Heart left ventricle (tissue), 16 donors: ENCODE results near the gene OLA1. TPM values are rescaled to one million over a fixed set of nuclear protein-coding genes. Genes with fewer than 3 reads are reported as not detected.

Experiments used
- ATAC-seq, 4 donors: fragments of 200-7000 bp; cut with Tn5 transposase; one replicate each; pipeline ENCODE4 v1.9.1; 2020 to 2022; ENCODE audit warnings: moderate library complexity in 4 of 4, mild to moderate bottlenecking in 3 of 4, moderate number of reproducible peaks in 1 of 4
- DNase-seq, 5 donors: peaks; one replicate each; pipeline ENCODE4 v3.0.0-alpha.2; 2020
- H3K27ac ChIP-seq, 12 donors: fragments of 200-600 bp; sonication (generic) in 4 of 12; one replicate each; pipeline versions ENCODE4 v1.5.0 to v1.8.0; 2016 to 2022; ENCODE audit warnings: mild to moderate bottlenecking in 2 of 12
- H3K27me3 ChIP-seq, 9 donors: fragments of 200-600 bp; sonication (generic) in 2 of 9; one replicate each; pipeline versions ENCODE4 v1.5.1 to v1.8.0; 2016 to 2022; ENCODE audit warnings: mild to moderate bottlenecking in 3 of 9
- H3K36me3 ChIP-seq, 9 donors: fragments of 200-600 bp; sonication (generic) in 2 of 9; one replicate each; pipeline versions ENCODE4 v1.5.0 to v1.8.0; 2018 to 2022; ENCODE audit warnings: mild to moderate bottlenecking in 2 of 9
- H3K4me1 ChIP-seq, 12 donors: fragments of 200-600 bp; sonication (generic) in 4 of 12; one replicate each; pipeline versions ENCODE4 v1.5.0 to v1.8.0; 2016 to 2022; ENCODE audit warnings: mild to moderate bottlenecking in 3 of 12
- H3K4me3 ChIP-seq, 12 donors: fragments of 200-600 bp; sonication (generic) in 4 of 12; one replicate each; pipeline versions ENCODE4 v1.5.0 to v1.8.0; 2017 to 2022; ENCODE audit warnings: mild to moderate bottlenecking in 9 of 12, moderate library complexity in 4 of 12
- H3K9me3 ChIP-seq, 12 donors: fragments of 200-600 bp; sonication (generic) in 4 of 12; one replicate each; pipeline versions ENCODE4 v1.5.0 to v1.8.0; 2016 to 2022; ENCODE audit warnings: mild to moderate bottlenecking in 1 of 12
- POLR2A ChIP-seq, 2 donors: fragments of 450-650 bp; IDR thresholded peaks; one replicate each; pipeline ENCODE4 v1.6.1; 2017; ENCODE audit warnings: antibody characterized with exemption in 2 of 2, mild to moderate bottlenecking in 2 of 2, moderate library complexity in 2 of 2
- WGBS, 4 donors: extraction: QIAGEN DNeasy Blood & Tissue Kit in 2 of 4; methylation state at CpG; one replicate each; pipeline versions ENCODE4 v1.1.5 to v1.1.7; 2013 to 2018; 5-methylcytosine and 5-hydroxymethylcytosine counted together
- intact Hi-C, 10 donors: fragments of 100-400 bp; cut with DNase I; formaldehyde crosslinking; loops; one replicate each; pipeline versions ENCODE4 v1.11.1 to v1.14.2; 2022
- polyA plus RNA-seq, 2 donors: library from polyadenylated mRNA; stranded (reverse); fragments of 200-250 nt; gene quantifications; one replicate each; pipeline ENCODE4 v1.2.3, GENCODE V29; 2013
- total RNA-seq, 9 donors: library from RNA; depleted of rRNA in 2 of 9; stranded (reverse); fragments of >200 nt in 2 of 9; fragmentation: NEBNext Ultra II Directional in 3 of 9; extraction: Animal tissue kit (Norgen Biotek cat#: 25700) in 3 of 9; gene quantifications; one replicate each; pipeline versions ENCODE4 v1.1.0 to v1.2.4, GENCODE V29; 2016 to 2023
- TF ChIP-seq, protein P1 (sequence below), 12 donors: fragments of 200-600 bp; sonication (generic) in 4 of 12; IDR thresholded peaks; one replicate each; pipeline versions ENCODE4 v1.5.0 to v1.8.0; 2018 to 2022; ENCODE audit warnings: antibody characterized with exemption in 12 of 12, mild to moderate bottlenecking in 5 of 12
- donor health status: ischemic (EF 13 %, LVEDD 7.1; RV severe dilation, severe dysfunction).
- donor health status: healthy with polysubstance abuse.
- donor health status: DM: no; HTN: yes; CAD: no.
- donor health status: DM: no; HTN: no; CAD: no.
- donor health status: ischemic (EF 25% LVEDD 6.9; RV normal size, moderate dysfunction).
- donor health status: ischemic (EF 25% LVEDD 5.7; RV mildly dilated, moderate dysfunction).
- donor health status: healthy.
- donor health status: DM: yes; HTN: yes; CAD: no.
- donor health status: ischemic (EF 35%, LVEDD 5.7; RV mildly dilated, moderate dysfunction).
- donor health status: nonischemic (EF 11% LVEDD 7.7; RV severe dilation, severe dysfunction).
- donor health status: DM: yes; HTN: yes; CAD: no.
- donor health status: PGD.
- donor health status: ischemic (EF 29% LVEDD 5.4; RV normal size, mild dysfunction).
- donor health status: nonischemic (EF 23%, LVEDD 6.1; RV moderate dilation, normal function).

Gene OLA1
- total and polyA plus RNA-seq, 11 donors, result 41.5 to 91.7 (median 72.5) TPM

DNA sequence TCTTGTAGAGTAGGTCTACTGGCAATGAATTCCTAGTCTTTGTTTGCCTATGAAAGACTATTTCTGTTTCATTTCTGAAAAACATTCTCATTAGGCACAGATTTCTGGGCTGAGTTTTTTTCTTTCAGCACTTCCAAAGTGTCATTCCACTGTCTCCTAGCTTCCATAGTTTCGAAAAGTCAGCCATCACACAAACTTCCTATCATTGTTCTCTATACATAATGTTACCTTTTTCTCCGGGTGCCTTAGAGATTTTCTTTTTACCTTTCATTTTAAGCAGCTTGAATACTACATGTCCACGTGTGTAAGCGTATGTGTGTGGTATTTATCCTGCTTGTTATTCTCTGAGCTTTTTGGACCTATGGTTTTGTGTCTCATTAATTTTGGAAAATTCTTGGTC lies 55.7 kb downstream of the OLA1 start:
- no peak for TF ChIP-seq POLR2A (IDR thresholded peaks at IDR 0.05)
- TF ChIP-seq, protein P1, sequence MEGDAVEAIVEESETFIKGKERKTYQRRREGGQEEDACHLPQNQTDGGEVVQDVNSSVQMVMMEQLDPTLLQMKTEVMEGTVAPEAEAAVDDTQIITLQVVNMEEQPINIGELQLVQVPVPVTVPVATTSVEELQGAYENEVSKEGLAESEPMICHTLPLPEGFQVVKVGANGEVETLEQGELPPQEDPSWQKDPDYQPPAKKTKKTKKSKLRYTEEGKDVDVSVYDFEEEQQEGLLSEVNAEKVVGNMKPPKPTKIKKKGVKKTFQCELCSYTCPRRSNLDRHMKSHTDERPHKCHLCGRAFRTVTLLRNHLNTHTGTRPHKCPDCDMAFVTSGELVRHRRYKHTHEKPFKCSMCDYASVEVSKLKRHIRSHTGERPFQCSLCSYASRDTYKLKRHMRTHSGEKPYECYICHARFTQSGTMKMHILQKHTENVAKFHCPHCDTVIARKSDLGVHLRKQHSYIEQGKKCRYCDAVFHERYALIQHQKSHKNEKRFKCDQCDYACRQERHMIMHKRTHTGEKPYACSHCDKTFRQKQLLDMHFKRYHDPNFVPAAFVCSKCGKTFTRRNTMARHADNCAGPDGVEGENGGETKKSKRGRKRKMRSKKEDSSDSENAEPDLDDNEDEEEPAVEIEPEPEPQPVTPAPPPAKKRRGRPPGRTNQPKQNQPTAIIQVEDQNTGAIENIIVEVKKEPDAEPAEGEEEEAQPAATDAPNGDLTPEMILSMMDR (IDR thresholded peaks at IDR 0.05), result no peak
- H3K4me3 ChIP-seq, result no peak overlapping the region
- no peak overlapping the region for H3K27ac ChIP-seq
- no peaks in the 10 kb centered on the region for H3K4me1 ChIP-seq
- no peaks in the 10 kb centered on the region for H3K36me3 ChIP-seq
- intact Hi-C loops, result no loop called here
- H3K9me3 ChIP-seq, result peaks cover 0 to 9% (median 0%) of the 10 kb centered on the region in 12 donors
- WGBS, 4 donors, result 80 to 93% (median 92%) methylated on average over 4 of the region's 4 CpGs
- no peak for DNase-seq
- H3K27me3 ChIP-seq, result no peaks in the 10 kb centered on the region
- ATAC-seq, result no peak

DNA sequence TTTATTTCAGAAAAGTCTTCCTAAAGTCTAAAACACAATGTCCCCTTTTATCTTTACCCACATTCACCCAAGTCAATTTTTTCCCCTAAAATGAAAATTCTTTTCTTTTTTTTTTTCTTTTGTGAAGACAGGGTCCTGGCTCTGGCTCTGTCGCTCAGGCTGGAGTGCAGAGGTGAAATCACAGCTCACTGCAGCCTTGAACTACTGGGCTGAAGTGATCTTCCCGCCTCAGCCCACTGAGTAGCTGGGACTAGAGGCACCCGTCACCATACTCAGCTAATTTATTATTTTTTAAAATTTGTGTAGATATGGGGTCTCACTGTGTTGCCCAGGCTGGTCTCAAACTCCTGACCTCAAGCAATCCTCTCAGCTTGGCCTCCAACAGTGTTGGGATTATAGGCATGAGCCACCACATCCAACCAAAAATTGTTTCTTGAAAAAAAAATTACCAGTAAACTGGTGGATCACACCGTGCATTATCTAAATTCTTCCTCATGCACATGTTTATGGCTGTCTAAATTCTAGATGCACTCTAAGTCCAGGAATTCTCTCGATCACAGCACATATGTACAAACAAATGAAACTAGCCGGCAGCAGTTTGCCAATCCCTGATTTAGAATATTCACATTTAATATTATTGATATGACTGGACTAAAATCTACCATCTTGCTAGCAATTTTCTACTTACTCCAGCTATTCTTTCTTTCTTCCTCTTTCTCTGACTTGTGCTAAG lies 56.8 kb downstream of the OLA1 start:
- no peak for DNase-seq
- Histone ChIP-seq H3K9me3 (peaks cover 0 to 9% (median 0%) of the 10 kb centered on the region in 12 donors), H3K27me3 (no peaks in the 10 kb centered on the region), H3K36me3 (no peaks in the 10 kb centered on the region), H3K4me3 (no peak overlapping the region), H3K4me1 (no peaks in the 10 kb centered on the region), H3K27ac (no peak overlapping the region)
- intact Hi-C loops, result no loop called here
- no peak for TF ChIP-seq POLR2A (IDR thresholded peaks at IDR 0.05)
- TF ChIP-seq, protein P1 (IDR thresholded peaks at IDR 0.05), result no peak
- 94 to 97% (median 96%) methylated on average over 6 of the region's 6 CpGs for WGBS, 4 donors
- ATAC-seq, result no peak

DNA sequence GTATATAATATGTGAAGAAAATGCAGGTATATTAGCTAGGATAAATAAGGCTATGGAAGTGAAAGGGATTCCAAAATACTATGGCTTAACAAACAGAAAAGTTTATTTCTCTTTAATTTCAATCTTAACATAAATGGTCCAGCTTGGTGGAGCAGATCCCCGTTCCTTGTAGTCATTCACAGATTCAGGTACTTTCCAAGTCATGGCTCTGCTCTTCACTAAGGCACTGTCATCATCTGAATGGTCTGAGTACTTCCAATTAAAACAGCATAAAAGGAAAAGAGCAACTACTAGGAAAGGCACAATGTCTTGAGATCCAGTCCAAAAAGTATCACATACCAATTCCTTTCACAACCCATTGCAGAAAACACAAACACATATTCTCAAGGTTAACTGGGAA lies 63.4 kb downstream of the OLA1 start:
- TF ChIP-seq, protein P1 (IDR thresholded peaks at IDR 0.05), result no peak
- TF ChIP-seq POLR2A (IDR thresholded peaks at IDR 0.05), result no peak
- Histone ChIP-seq H3K4me1 (peaks cover 0 to 4% (median 0%) of the 10 kb centered on the region in 12 donors), H3K4me3 (no peak overlapping the region), H3K27me3 (no peaks in the 10 kb centered on the region), H3K27ac (no peak overlapping the region), H3K36me3 (no peaks in the 10 kb centered on the region), H3K9me3 (no peaks in the 10 kb centered on the region)
- DNase-seq, result no peak
- 93 to 94% (median 94%) methylated on average over 1 of the region's 1 CpG for WGBS, 4 donors
- no peak for ATAC-seq
- intact Hi-C loops, result no loop called here

DNA sequence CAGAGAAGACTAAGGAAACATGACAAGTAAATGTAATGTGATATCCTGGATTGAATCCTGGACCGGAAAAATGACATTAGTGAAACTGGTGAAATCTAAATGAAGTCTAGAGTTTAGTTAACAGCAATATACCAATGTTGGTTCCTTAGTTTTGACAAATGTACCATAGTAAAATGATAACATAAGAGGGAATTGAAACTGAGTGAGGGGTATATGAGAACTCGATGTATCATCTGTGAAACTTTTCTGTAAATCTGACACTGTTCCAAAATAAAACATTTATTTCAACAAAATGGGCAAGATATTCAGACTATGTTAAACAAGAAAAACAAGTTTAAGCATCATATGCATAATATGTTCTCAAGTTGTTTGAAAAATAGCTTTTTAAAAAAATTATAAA lies 63.8 kb downstream of the OLA1 start:
- intact Hi-C loops, result no loop called here
- H3K27me3 ChIP-seq, result no peaks in the 10 kb centered on the region
- ATAC-seq (no peak), DNase-seq (no peak)
- no peak overlapping the region for H3K4me3 ChIP-seq
- no peaks in the 10 kb centered on the region for H3K36me3 ChIP-seq
- H3K27ac ChIP-seq, result no peak overlapping the region
- 88 to 97% (median 94%) methylated on average over 2 of the region's 2 CpGs for WGBS, 4 donors
- peaks cover 0 to 4% (median 0%) of the 10 kb centered on the region in 12 donors for H3K4me1 ChIP-seq
- TF ChIP-seq, protein P1 (IDR thresholded peaks at IDR 0.05), result no peak
- no peak for TF ChIP-seq POLR2A (IDR thresholded peaks at IDR 0.05)
- H3K9me3 ChIP-seq, result no peaks in the 10 kb centered on the region
